Tibial nerve (tissue), 4 donors: Measurements from ENCODE around the gene INSYN2B.

Experiments used
- CTCF ChIP-seq, 5 experiments: fragments of 200-600 bp in 3 of 5; fragments of 450-650 bp in 2 of 5; sonication (generic) in 3 of 5; IDR thresholded peaks; one replicate each; pipeline ENCODE4 v1.5.1; 2016 to 2019; ENCODE audit warnings: antibody characterized with exemption in 5 of 5, mild to moderate bottlenecking in 3 of 5, moderate library complexity in 2 of 5
- EP300 ChIP-seq, 2 donors: sonication (generic); formaldehyde crosslinking; IDR thresholded peaks; one replicate each; pipeline ENCODE4 v1.6.1; 2017; ENCODE audit warnings: antibody characterized with exemption in 2 of 2, mild to moderate bottlenecking in 1 of 2

- TF ChIP-seq CTCF (IDR thresholded peaks at IDR 0.05) (no peak), EP300 (IDR thresholded peaks at IDR 0.05) (no peak)
Observed at GRCh38 chr5:170011751-170012150, 31.5 kb upstream of the INSYN2B start.
